CD4-positive, alpha-beta T cell treated with Interleukin-17A for 4 hours (primary cell): ENCODE data around the gene MICU2.

Experiments used
- DNase-seq: peaks from one replicate; pipeline ENCODE4 v3.0.0-alpha.2; 2020; ENCODE audit warnings: mixed read lengths

The MICU2 gene

GRCh38 chr13:21541271-21541670, 62.7 kb downstream of the MICU2 start:
- DNase-seq = no peak

DNA sequence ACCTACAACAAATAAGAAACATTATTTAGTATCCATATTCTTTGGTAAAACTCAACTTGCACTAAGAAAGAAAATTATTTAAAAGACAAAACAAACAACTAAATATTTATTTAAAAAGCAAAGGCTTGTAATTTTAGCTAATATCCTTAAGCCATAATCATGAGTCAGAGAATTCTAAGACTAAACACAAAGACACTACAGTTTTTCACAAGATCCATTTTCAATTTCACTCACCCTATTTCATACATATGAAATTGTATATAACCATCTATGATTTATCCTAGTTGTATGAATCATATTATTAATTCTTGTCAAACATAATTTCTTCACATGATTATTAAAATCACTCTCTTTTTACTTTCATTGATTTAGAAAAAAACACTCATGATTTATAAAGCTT, 64.3 kb downstream of the MICU2 start:
- no peak for DNase-seq

- DNase-seq = no peak
Measured at GRCh38 chr13:21538753-21539152, 65.2 kb downstream of the MICU2 start.

DNA sequence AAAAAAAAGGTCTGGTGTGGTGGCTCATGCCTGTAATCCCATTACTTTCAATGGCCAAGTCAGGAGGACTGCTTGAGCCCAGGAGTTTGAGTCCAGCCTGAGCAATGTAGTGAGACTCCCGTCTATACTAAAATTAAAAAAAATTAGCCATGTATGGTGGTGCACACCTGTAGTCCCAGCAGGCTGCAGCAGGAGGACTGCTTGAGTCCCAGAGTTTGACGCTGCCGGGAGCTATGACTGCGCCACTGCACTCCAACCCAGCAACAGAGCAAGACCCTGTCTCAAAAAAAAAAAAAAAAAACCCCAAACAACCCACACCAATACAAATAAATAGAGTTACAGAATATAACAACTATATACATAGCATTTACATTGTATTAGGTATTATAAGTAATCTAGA, 65.7 kb downstream of the MICU2 start:
- no peak for DNase-seq

GRCh38 chr13:21537105-21537504, 66.9 kb downstream of the MICU2 start:
- no peak for DNase-seq

GRCh38 chr13:21534760-21535159, 69.2 kb downstream of the MICU2 start:
- DNase-seq = no peak

DNA sequence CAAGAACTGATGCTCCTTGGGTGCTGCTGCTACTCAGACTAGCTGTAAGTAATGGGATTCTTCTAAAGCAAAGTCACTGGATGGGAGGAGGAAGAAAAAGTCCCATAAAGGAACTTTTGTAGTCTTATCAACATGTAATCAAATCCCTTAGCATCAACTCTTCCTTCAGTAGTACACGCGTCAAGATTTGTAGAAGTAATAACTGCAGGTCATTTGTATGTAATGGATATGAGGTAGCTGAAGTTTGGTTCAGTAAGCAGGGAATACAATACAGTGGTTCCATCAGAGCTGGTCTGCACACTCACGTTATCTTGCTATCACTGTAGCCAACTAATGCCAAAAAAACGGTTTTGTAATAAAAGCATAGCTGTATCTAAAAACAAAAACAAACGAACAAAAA, 72.5 kb downstream of the MICU2 start:
- no peak for DNase-seq

DNA sequence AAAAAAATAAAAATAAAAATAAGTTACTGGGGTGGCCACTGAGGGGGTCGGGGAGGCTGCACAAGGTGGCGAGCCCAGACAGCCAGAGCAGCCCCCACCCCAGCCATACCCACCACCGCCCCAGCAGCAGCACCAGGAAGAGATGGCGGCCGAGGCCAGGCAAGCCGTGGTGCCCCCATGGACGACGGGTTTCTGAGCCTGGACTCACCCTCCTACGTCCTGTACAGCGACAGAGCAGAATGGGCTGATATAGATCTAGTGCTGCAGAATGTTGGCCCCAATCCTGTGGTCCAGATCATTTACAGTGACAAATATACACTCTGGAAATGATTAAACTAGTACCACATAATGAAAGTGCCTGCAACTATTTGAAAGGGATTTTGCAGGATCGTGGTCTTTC, 73.3 kb downstream of the MICU2 start:
- no peak for DNase-seq

GRCh38 chr13:21529146-21529893, 74.7 kb downstream of the MICU2 start:
- DNase-seq = no peak

- DNase-seq = no peak
Measured at GRCh38 chr13:21528616-21529015, 75.4 kb downstream of the MICU2 start.

- no peak for DNase-seq
Measured at GRCh38 chr13:21526707-21527540, 77.0 kb downstream of the MICU2 start.

- no peak for DNase-seq
Measured at GRCh38 chr13:21522847-21523246, 81.1 kb downstream of the MICU2 start.

- DNase-seq = no peak
Measured at GRCh38 chr13:21522130-21522529, 81.8 kb downstream of the MICU2 start.

DNA sequence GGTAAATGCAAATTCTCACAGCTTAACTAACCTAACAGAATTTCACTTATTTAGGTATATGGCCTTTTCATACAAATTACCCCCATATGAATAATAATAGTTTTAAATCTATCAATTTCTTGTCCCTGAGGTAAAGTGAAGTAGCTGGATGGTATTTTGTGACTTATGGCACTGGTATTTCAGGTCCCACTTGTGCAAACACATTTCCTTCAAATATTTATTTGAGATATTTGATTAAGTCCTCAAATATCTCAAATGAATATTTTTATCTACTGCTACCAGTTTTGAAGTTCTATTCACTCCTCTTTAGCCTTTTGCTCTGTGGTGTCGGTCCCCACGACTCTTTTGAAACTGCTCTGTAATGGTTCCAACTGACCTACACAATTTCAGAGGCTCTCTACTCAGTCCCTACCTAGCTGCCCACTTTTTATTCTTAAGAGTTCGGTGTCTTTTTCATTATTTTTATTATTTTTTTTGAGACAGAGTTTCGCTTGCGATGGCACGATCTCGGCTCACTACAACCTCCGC, 85.3 kb downstream of the MICU2 start:
- no peak for DNase-seq

DNA sequence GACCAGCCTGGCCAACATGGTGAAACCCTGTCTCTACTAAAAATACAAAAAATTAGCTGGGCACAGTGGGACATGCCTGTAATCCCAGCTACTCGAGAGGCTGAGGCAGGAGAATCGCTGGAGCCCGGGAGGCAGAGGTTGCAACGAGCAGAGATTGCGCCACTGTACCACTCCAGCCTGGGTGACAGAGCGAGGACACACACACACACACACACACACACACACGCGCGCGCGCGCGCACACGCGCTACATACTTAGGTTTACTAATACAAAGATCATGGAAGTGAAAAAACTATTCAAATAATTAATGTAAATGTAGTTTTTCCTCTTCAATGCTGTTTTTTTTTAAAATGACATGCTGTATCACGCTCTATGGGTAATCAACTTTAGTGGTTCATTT, 86.4 kb downstream of the MICU2 start:
- DNase-seq = no peak

DNA sequence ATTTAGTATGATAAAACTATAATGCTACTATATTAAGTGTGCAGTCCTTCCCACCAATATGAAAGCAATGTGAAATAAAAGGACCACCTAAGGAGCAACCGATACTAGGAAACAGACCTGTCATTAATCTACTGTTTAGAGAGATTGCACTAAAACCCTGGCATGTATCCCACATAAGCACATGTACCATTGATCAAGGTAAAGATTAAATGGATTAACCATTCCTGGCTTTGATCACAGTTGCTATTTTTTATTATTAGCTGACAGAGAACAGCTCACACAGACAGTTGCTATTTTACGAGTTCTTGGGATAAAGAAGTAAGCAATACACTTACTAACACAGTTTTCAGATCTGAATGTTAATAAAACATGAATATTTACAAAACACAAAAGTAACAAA, 87.2 kb downstream of the MICU2 start:
- no peak for DNase-seq

DNA sequence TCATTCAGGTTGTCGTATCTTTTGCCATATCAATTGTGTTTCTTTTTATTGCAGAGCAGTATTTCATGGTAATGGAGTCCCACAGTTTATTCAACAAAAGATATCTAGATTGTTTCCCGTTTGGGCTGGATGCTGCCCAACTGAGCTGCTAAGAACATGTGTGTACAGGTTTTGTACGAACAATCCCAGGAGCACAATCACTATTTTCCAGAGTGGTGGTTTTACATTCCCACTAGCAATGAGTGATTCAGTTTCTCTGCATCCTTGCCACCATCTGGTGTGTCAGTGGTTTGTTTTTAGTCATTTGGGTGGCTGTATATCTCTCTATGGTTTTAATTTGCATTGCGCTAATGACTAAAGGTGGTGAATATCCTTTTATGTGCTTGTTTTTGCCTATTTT, 92.1 kb downstream of the MICU2 start:
- no peak for DNase-seq

DNA sequence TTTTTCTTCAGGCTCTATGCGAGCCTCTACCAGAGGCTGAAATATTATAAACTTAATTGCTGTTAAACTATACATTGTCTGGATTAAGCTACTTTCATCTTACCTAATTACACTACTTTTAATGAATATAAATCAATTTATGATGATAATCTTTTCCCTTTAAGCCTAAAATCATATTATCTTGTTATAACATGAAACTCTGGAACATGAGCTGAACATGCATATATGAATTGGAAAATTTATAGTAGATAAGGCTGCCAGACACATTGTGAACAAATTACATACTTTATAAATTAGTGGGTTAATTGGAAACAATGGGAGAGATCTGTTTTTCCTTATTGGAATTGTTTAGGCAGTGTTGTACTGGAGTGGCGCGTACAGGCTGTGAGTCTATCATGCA, 99.6 kb downstream of the MICU2 start:
- no peak for DNase-seq

GRCh38 chr13:21501686-21502085, 102.3 kb downstream of the MICU2 start:
- no peak for DNase-seq

- DNase-seq = no peak
Measured at GRCh38 chr13:21486322-21486721, 117.6 kb downstream of the MICU2 start.

- no peak for DNase-seq
Measured at GRCh38 chr13:21483748-21484147, 120.2 kb downstream of the MICU2 start.

GRCh38 chr13:21481359-21481758, 122.6 kb downstream of the MICU2 start:
- no peak for DNase-seq

DNA sequence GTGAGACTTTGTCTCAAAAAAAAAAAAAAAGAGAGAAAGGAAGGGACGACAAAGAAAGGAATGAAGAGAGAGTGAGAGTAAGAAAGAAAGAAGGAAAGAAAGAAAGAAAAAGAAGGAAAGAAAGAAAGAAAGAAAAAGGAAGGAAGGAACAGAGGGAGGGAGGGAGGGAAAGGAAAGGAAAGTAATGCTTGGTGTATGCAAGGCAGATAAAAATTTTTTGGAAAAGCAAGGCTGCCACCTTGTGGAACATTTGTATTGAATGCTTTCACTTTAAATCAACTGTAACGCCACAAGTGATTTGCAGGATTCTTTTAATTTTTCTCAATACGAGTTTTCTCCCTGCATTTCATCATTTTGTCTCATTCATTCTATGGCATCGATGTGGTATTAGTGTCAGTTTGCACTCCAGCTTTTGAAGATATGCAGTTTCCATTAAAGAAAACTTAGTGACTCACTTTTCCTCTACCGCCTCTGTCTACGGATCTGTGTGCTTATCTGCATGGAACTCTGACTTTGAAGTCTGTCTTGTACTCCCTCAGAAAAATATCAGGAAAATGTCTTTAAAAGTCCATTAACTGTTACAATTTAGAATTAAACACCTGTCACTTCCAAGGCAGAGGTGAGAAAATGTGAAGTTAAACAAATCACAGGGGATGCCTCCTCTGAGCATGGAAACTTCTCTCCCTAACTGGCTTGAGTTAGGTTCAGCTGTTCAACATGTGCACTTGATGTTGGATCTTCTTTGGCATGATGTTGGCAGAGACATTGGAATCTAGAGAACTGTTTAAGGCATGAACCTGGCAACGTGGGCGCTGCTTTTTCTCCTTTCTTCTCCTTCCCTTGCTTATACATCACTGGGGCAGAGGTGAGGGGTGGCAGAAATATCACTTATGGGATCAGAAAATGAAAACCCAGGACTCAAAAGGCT, 124.8 kb downstream of the MICU2 start:
- DNase-seq = peak; percentile 67
